ENCODE measurements around the gene THSD4. TPM values are rescaled to one million over a fixed set of nuclear protein-coding genes. Genes with fewer than 3 reads are reported as not detected.
"Not testable (repeated sequence)": the region's sequence is repeated elsewhere in the genome, so short reads cannot be mapped to it uniquely, and the experiment has no call there.

The THSD4 gene
- total RNA-seq, 1 experiment from 2014 or later: 6.4 TPM

DNA sequence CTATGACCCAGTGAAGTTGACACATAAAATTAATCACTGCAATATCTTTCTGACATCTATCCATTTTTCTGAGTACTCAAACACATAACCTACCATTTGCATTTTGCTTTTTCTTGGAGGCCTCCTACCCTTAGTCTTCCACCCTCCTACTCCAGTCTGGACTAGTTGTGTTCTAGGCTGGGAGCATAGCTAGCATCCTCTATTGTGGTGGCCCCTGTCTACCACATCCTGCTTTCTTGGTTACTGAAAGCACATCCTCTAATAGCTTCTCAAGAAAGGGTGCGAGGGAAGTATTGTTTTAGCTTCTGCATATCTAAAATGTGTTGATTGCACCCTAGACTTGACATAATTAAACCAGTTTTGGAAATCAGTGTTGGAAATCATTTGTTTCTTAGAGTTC is 176.5 kb downstream of the THSD4 start:
- no peak for DNase-seq (ENCODE audit: low spot score)

DNA sequence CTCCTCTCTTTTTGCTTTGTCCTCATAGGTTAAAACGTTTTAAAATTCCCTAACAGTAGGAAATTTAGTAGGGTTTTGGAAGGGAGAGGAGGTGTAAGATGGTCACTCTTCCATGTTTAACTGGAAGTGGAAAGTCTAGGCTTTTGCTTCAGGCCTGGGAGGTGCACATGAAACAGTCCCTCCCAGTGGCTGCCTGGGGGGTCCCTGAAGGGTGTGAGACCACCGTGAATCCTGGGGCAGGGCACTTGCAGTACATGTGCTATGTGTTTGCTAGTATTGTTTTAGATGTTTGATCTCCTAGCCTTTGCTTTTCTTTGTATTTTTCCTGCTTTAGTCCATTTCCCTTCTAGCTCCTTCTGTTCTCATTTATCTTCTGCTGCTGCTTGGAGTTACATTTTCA is 178.5 kb downstream of the THSD4 start:
- no peak for DNase-seq (ENCODE audit: low spot score)

GRCh38 chr15:71294251-71294910 is 179.1 kb downstream of the THSD4 start:
- DNase-seq (ENCODE audit: low spot score): peak; percentile 11

GRCh38 chr15:71294911-71295602 is 179.8 kb downstream of the THSD4 start:
- peak; percentile 99 for DNase-seq (ENCODE audit: low spot score)

DNA sequence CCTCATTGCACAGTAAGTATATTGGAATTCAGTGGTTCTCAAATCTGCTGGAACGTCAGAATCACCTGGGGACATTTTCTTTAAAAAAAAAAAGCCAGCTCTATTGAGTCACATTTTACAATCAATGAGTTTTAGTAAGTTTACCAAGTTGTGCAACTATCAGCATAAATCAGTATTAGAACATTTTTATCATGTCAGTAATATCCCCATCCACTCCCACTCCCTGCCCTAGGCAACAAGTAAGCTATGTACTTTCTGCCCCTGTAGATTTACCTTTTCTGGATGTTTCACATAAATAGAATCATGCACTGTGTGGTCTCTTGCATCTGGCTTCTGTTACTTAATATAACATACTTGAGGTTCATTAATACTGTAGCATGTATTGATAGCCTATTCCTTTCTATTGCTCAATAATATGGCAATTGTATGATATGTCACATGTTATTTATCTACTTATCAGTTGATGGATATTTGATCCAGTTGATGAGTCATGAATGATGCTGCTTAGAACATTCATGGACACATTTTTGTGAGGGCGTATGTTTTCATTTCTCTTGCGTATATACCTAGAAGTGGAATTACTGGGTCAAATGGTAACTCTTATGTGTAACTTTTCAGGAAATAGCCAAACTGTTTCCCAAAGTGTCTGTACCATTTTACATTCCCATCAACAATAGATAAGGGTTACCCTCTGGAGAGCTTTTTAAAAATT is 180.5 kb downstream of the THSD4 start:
- peak; percentile 60 for DNase-seq (ENCODE audit: low spot score)

GRCh38 chr15:71296315-71296679 is 181.0 kb downstream of the THSD4 start:
- peak; percentile 16 for DNase-seq (ENCODE audit: low spot score)

- no peak for DNase-seq (ENCODE audit: low spot score)
Measured at GRCh38 chr15:71301958-71302621, 186.8 kb downstream of the THSD4 start.

DNA sequence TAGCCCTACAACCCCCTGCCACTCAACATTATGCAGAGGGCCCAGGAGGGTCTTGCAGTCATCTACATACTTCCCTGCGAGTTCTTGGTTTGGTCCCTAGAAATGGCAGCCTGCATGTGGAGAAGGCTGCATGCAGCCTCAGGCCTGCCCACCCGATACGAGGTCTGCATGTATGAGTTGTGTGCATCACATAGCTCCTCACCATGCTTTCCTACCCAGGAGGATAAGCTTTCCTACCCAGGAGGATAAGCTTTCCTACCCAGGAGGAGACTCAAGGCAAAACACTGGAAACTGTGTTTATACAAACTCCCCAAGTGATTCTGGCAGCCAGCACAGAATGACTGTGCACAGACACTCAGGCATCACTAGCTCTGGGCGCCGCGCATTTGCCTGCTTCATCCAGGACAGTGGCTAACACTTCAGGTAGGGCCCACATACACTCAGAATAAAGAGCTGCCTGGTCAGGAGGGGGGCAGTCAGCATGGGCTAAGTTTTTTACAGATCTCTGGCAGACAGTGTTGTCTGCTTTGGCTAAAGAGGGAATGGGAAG is 187.7 kb downstream of the THSD4 start:
- no peak for DNase-seq (ENCODE audit: low spot score)

DNA sequence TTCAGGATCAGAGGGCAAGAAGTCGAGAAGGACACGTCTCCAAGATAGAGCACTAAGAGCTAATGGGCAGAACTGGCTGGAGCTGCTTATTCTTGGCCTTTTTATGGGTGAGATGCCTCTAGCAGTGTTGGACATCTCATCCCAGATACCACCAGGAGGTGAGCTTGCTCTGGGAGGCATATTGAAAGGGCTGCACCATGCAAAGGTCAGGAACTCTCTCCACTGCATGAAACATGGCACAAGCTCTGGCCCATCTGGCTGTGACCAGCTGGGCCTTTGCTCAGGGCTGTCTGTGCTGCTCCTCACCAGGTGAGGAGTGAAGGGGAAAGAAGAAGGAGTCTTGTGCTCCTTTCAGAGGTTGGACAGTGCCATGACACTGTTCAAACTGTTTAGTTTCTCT is 188.7 kb downstream of the THSD4 start:
- no peak for DNase-seq (ENCODE audit: low spot score)

GRCh38 chr15:71304681-71305080 is 189.4 kb downstream of the THSD4 start:
- DNase-seq (ENCODE audit: low spot score): no peak

- DNase-seq (ENCODE audit: low spot score): no peak
Measured at GRCh38 chr15:71306538-71306937, 191.3 kb downstream of the THSD4 start.

- no peak for DNase-seq (ENCODE audit: low spot score)
Measured at GRCh38 chr15:71312194-71312708, 197.0 kb downstream of the THSD4 start.

DNA sequence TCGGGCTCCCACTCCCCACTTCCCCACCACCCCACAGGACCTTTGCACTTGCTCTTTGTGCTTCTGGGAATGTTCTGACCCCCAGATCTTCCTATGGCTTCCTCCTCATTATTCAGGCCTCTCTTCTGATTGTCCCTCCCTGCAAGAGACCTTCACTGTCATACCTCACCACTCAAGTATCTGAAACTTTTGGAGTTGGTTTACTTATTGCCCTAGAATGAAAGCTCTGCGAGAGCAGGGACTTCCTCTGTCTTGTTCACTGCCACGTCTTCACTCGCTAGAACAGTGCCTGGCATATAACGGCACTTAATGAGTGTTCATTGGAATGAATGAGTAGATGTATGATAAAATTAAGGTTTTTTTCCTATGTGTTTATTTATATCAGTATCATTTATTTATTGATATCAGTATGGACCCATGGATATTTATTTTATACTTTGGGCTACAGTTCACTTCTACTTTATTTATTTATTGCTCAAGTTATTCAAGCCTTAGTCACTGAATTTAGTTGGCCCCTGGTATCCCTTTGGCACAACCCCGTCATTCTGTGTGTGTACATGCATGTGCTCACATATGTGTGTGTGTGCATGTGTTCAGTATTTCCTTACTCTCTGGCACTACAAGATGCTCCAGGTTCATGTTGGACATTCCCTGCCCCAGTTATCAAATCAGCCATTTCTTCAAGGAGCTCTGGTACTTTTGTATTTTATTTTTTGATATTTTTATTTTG is 197.6 kb downstream of the THSD4 start:
- no peak for DNase-seq (ENCODE audit: low spot score)

DNA sequence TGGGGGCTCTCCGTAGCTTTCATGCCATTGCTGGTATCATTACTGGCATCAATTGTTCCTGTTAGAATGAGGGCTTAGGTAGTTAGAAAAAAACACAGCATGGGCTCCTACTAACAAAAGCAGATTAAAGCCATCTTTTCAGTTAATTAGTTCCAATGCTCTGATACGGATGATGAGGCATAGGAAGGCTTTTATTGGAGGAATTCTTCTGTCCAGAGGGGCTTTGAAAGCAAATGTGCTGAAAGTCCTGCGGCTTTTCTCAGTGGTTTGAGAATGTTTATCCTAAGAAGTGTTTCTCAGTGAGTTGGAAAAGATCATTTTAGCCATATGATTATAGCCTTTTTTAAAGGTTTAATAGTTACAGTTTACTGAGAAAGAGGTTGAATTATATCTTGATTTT is 198.5 kb downstream of the THSD4 start:
- DNase-seq (ENCODE audit: low spot score): no peak

DNA sequence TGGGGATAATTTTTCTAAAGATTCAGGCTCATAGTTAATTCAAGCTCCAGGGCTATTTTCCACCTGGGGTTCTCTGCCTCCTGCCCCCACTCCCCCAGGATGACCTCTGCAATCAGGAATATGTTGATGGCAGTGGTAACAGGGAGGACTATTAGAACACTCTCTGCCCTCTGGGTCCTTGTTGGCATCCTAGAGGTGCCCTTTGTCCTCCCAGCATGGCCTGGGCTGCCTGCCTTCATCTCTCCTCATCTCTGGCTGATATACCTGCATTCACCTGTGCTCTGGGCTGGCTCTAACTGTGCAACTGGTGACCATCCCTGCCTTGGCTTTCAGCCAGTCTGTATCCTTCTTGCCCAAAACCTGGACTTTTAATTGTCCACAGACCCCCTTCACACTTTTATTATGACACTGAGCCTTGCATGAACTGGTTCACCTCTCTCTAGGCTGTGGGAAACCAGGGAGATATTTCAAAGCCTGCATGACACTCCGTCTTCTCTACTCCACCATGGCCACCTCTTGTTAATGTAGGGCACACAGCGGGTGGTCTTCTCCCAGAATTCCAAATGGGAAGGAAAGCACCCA is 199.8 kb downstream of the THSD4 start:
- no peak for DNase-seq (ENCODE audit: low spot score)

GRCh38 chr15:71316911-71317310 is 201.6 kb downstream of the THSD4 start:
- DNase-seq (ENCODE audit: low spot score): no peak

- DNase-seq (ENCODE audit: low spot score): not testable (repeated sequence)
Measured at GRCh38 chr15:71319424-71319823, 204.2 kb downstream of the THSD4 start.

- DNase-seq (ENCODE audit: low spot score): no peak
Measured at GRCh38 chr15:71319935-71320334, 204.7 kb downstream of the THSD4 start.

- no peak for DNase-seq (ENCODE audit: low spot score)
Measured at GRCh38 chr15:71323082-71323481, 207.8 kb downstream of the THSD4 start.

DNA sequence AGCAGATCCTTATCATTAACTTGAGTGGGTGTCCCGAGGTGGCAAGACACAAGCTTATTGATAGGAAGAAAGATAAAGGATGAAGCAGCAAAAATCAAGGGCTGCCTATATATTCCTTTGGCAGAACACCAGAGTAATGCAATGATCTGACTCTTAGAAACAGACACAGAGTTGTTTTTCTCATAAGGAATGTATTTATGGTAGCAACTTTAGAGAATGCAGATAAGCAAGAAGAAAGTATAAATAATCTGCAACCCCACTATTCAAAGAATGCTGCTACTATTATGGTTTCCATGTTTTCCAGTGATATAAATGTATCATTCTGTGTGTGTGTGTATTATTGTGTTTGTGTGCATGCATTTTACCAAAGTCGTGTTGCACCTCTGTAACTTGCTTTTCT is 208.3 kb downstream of the THSD4 start:
- no peak for DNase-seq (ENCODE audit: low spot score)

DNA sequence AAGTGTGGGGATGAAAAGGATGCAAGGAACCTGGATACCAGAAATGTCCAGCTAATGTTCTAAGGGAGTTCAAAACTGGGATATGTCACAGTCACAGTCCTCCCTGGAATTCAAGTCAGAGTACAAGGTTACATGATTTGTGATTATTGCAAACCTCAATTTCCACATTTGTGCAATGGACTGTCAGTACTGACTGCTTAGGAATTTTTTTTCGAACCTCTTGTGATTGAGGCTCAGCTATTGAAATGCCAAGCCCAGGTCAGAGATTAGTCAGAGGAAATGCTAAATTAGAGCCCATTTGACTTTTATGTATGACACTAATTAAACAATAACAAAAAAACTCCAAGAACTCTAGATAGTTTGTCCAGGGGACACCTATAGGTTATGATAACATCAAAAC is 210.2 kb downstream of the THSD4 start:
- DNase-seq (ENCODE audit: low spot score): peak; percentile 37
